Duodenal mucosa (tissue), 2 donors: ENCODE data around the gene IL17B.
A peak's percentile ranks its signal among the peaks of the same experiment; 100 is the strongest.

Source experiments
- H3K27ac ChIP-seq: one replicate; pipeline ENCODE4 v1.7.0; 2013; ENCODE audit warnings: low read depth, low read length
- H3K27me3 ChIP-seq, 2 donors: one replicate each; pipeline ENCODE4 v1.7.0; 2013; ENCODE audit warnings: low read length in 2 of 2, control low read depth in 1 of 2; ENCODE audit not compliant: insufficient read depth in 2 of 2, control insufficient read depth in 1 of 2
- H3K36me3 ChIP-seq, 2 donors: one replicate each; pipeline ENCODE4 v1.7.0; 2013; ENCODE audit warnings: low read length in 2 of 2, control low read depth in 1 of 2; ENCODE audit not compliant: insufficient read depth in 2 of 2, control insufficient read depth in 1 of 2
- H3K4me1 ChIP-seq, 2 donors: one replicate each; pipeline ENCODE4 v1.7.0; 2013; ENCODE audit warnings: low read length in 2 of 2, control low read depth in 1 of 2; ENCODE audit not compliant: insufficient read depth in 2 of 2, control insufficient read depth in 1 of 2
- H3K4me3 ChIP-seq, 2 donors: one replicate each; pipeline ENCODE4 v1.7.0; 2013; ENCODE audit warnings: low read length in 2 of 2, low read depth in 1 of 2
- H3K9ac ChIP-seq, 2 donors: one replicate each; pipeline ENCODE4 v1.7.0; 2013; ENCODE audit warnings: low read length in 2 of 2, low read depth in 1 of 2
- H3K9me3 ChIP-seq, 2 donors: one replicate each; pipeline ENCODE4 v1.7.0; 2013; ENCODE audit warnings: low read length in 2 of 2, control low read depth in 1 of 2; ENCODE audit not compliant: control insufficient read depth in 1 of 2

Gene IL17B

GRCh38 chr5:149387081-149387631 is 8.1 kb upstream of the IL17B start:
- Histone ChIP-seq H3K27me3 (no peaks in the 10 kb centered on the region), H3K9ac (no peak overlapping the region), H3K27ac (peak overlapping the region; percentile 5), H3K4me3 (no peak overlapping the region), H3K9me3 (no peaks in the 10 kb centered on the region), H3K36me3 (no peaks in the 10 kb centered on the region), H3K4me1 (peaks cover 0 to 16% of the 10 kb centered on the region in 2 donors)

DNA sequence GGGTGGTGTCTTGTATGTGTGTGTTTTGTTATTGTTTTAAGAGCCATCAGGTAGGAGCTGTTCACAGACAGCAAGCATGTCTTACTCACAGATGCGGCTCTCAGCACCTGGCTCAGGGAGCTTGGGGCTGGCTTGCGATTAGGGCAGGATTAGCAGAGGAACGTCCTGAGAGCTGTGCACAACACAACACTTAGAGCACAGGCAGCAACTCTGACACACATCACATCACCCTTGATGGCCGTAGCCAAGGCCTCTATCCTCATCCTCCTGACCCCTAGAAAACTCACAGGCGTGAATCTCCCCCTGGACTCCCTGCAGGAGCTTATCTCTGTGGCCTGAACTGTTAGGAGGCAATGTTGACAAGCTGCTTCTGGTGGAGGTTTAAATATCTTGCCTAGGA is 7.1 kb upstream of the IL17B start:
- Histone ChIP-seq H3K27ac (no peak overlapping the region), H3K4me3 (no peak overlapping the region)

GRCh38 chr5:149383399-149383798 is 4.3 kb upstream of the IL17B start:
- Histone ChIP-seq H3K4me3 (no peak overlapping the region), H3K9ac (no peak overlapping the region), H3K4me1 (peaks cover 0 to 19% of the 10 kb centered on the region in 2 donors)

More for the DNA sequence above, 7.1 kb upstream of the IL17B start:
- H3K9me3 ChIP-seq = no peaks in the 10 kb centered on the region
- H3K9ac ChIP-seq = no peak overlapping the region
- no peaks in the 10 kb centered on the region for H3K27me3 ChIP-seq
- peaks cover 0 to 19% of the 10 kb centered on the region in 2 donors for H3K4me1 ChIP-seq
- H3K36me3 ChIP-seq = no peaks in the 10 kb centered on the region

GRCh38 chr5:149382517-149383220 is 3.6 kb upstream of the IL17B start:
- H3K27me3 ChIP-seq = no peaks in the 10 kb centered on the region
- H3K4me1 ChIP-seq = peaks cover 0 to 19% of the 10 kb centered on the region in 2 donors
- H3K9me3 ChIP-seq = no peaks in the 10 kb centered on the region
- no peak overlapping the region for H3K4me3 ChIP-seq
- no peak overlapping the region for H3K9ac ChIP-seq
- H3K27ac ChIP-seq = peak overlapping the region; percentile 70
- no peaks in the 10 kb centered on the region for H3K36me3 ChIP-seq

More at GRCh38 chr5:149383399-149383798, 4.3 kb upstream of the IL17B start:
- H3K27me3 ChIP-seq = no peaks in the 10 kb centered on the region
- H3K36me3 ChIP-seq = no peaks in the 10 kb centered on the region
- peak overlapping the region; percentile 44 for H3K27ac ChIP-seq
- no peaks in the 10 kb centered on the region for H3K9me3 ChIP-seq

DNA sequence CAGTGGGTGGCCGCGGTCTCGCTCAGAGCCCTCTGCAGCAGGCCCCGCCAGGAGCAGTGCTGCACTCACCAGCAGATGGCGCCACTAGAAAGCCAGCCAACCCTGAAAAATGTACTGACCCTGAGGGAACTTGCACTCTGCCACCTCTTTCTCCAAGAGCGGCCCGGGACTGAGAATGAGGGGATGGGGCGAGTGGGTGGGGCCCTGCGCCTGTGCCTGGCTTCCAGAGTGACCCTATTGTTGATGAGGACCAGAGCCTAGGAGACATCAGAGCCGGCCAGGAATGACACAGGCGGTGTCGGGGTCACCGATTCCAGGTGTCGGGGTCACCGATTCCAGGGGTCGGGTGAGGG is 2.9 kb upstream of the IL17B start:
- Histone ChIP-seq H3K4me3 (no peak overlapping the region), H3K36me3 (no peaks in the 10 kb centered on the region), H3K27me3 (no peaks in the 10 kb centered on the region), H3K9ac (peak overlapping the region in 1 of 2 donors; percentile 47), H3K4me1 (peaks cover 0 to 19% of the 10 kb centered on the region in 2 donors), H3K9me3 (no peaks in the 10 kb centered on the region), H3K27ac (peak overlapping the region; percentile 59)

- peak overlapping the region in 1 of 2 donors; percentile 47 for H3K9ac ChIP-seq
- no peaks in the 10 kb centered on the region for H3K9me3 ChIP-seq
- peak overlapping the region; percentile 59 for H3K27ac ChIP-seq
- H3K4me3 ChIP-seq = no peak overlapping the region
- no peaks in the 10 kb centered on the region for H3K27me3 ChIP-seq
- H3K4me1 ChIP-seq = peaks cover 0 to 19% of the 10 kb centered on the region in 2 donors
- no peaks in the 10 kb centered on the region for H3K36me3 ChIP-seq
These were observed 2.3 kb upstream of the IL17B start for GRCh38 chr5:149381261-149381985.

- peak overlapping the region; percentile 59 for H3K27ac ChIP-seq
- H3K36me3 ChIP-seq = no peaks in the 10 kb centered on the region
- H3K9ac ChIP-seq = no peak overlapping the region
- H3K9me3 ChIP-seq = no peaks in the 10 kb centered on the region
- peaks cover 0 to 15% of the 10 kb centered on the region in 2 donors for H3K4me1 ChIP-seq
- H3K27me3 ChIP-seq = no peaks in the 10 kb centered on the region
- no peak overlapping the region for H3K4me3 ChIP-seq
These were observed 1.5 kb upstream of the IL17B start for GRCh38 chr5:149380466-149381121.

DNA sequence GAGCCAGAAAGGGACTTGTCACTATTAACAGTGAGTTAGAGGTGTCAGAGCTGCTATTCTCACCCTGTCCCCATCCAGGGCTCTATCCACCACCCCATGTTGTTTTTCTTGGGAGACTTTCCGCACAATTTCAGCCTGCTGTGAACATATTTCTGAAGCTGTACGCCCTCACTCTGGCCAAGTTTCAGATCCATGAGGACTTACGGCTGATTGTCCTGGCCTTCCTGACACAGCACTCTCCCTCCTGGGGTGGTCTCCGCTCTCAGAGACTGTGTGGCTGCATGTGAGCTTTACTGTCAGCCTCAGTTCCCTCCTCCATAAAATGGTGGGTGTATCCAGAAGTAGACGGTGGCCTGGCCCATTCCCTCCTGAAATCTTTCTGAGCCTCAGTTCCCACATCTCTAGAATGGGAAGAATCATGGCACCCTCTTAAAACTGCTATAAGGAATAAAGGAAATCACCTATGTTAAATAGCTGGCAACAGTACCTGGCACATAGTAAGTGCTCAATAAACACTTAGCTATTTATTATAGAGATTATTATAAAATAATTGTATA is 804 bp upstream of the IL17B start:
- Histone ChIP-seq H3K4me3 (no peak overlapping the region), H3K27ac (no peak overlapping the region), H3K4me1 (peaks cover 0 to 12% of the 10 kb centered on the region in 2 donors), H3K27me3 (no peaks in the 10 kb centered on the region), H3K9ac (no peak overlapping the region), H3K9me3 (no peaks in the 10 kb centered on the region), H3K36me3 (no peaks in the 10 kb centered on the region)

GRCh38 chr5:149378241-149378820 is 761 bp downstream of the IL17B start:
- no peaks in the 10 kb centered on the region for H3K36me3 ChIP-seq
- H3K27ac ChIP-seq = no peak overlapping the region
- H3K4me3 ChIP-seq = no peak overlapping the region
- H3K27me3 ChIP-seq = no peaks in the 10 kb centered on the region
- H3K9me3 ChIP-seq = no peaks in the 10 kb centered on the region
- H3K4me1 ChIP-seq = peaks cover 0 to 12% of the 10 kb centered on the region in 2 donors
- no peak overlapping the region for H3K9ac ChIP-seq
